ENCODE measurements around the gene CCDC137. TPM values are rescaled to one million over a fixed set of nuclear protein-coding genes. Genes with fewer than 3 reads are reported as not detected.

Gene CCDC137
- total RNA-seq, 1 donor from 2014 or later, result 5.6 TPM

- no peak for DNase-seq
Measured at GRCh38 chr17:81716674-81716996, 50.1 kb downstream of the CCDC137 start.

- no peak for DNase-seq
Measured at GRCh38 chr17:81717049-81717765, 50.7 kb downstream of the CCDC137 start.

- DNase-seq, result no peak
Measured at GRCh38 chr17:81717766-81718089, 51.2 kb downstream of the CCDC137 start.

GRCh38 chr17:81719410-81720266 lies 53.1 kb downstream of the CCDC137 start:
- DNase-seq, result no peak

GRCh38 chr17:81720267-81721071 lies 53.9 kb downstream of the CCDC137 start:
- no peak for DNase-seq

- no peak for DNase-seq
Measured at GRCh38 chr17:81722184-81723120, 55.9 kb downstream of the CCDC137 start.

Small RNA genes within 50 kb of the gene (small RNA-seq; reads per million reads assigned to genes)
- gene MIR6786 (ENCODE audit: low replicate concordance), result not detected

Other genes with a start within 250 kb of the CCDC137 start
- gene ACTG1, start 153.9 kb upstream of the CCDC137 start, total RNA-seq, result 1,628 TPM
- gene FSCN2, start 138.4 kb upstream of the CCDC137 start, total RNA-seq, result 1.7 TPM
- gene FAAP100, start 114.4 kb upstream of the CCDC137 start, total RNA-seq, result 17.8 TPM
- 50.7 TPM for gene NPLOC4, start 29.6 kb upstream of the CCDC137 start, total RNA-seq
- gene TSPAN10, start 29.5 kb upstream of the CCDC137 start, total RNA-seq, result 1.0 TPM
- gene PDE6G, start 10.2 kb upstream of the CCDC137 start, total RNA-seq, result not detected
- 6.3 TPM for gene OXLD1, start 132 bp upstream of the CCDC137 start, total RNA-seq
- 32.1 TPM for gene ARL16, start 17.1 kb downstream of the CCDC137 start, total RNA-seq
- gene HGS, start 17.3 kb downstream of the CCDC137 start, total RNA-seq, result 31.7 TPM
- 12.2 TPM for gene MRPL12, start 36.6 kb downstream of the CCDC137 start, total RNA-seq
- 10.6 TPM for gene SLC25A10, start 45.5 kb downstream of the CCDC137 start, total RNA-seq
- gene GCGR, start 137.4 kb downstream of the CCDC137 start, total RNA-seq, result not detected
- gene MCRIP1, start 166.6 kb downstream of the CCDC137 start, total RNA-seq, result 111 TPM
- 11.9 TPM for gene PPP1R27, start 168.3 kb downstream of the CCDC137 start, total RNA-seq
- 389 TPM for gene P4HB, start 193.8 kb downstream of the CCDC137 start, total RNA-seq
- 78.2 TPM for gene ARHGDIA, start 204.6 kb downstream of the CCDC137 start, total RNA-seq
- 80.6 TPM for gene ALYREF, start 224.8 kb downstream of the CCDC137 start, total RNA-seq
- gene ANAPC11, start 225.0 kb downstream of the CCDC137 start, total RNA-seq, result 144 TPM
- gene NPB, start 235.5 kb downstream of the CCDC137 start, total RNA-seq, result 1.0 TPM
- 10.5 TPM for gene PCYT2, start 244.7 kb downstream of the CCDC137 start, total RNA-seq